MCF 10A (cell line): Measurements from ENCODE around the gene SNX18. TPM values are rescaled to one million over a fixed set of nuclear protein-coding genes. Genes with fewer than 3 reads are reported as not detected.

ENCODE experiments used
- BruUV-seq: library from RNA; stranded (reverse); fragments of 400-500 nt; replicated peaks from 2 replicates; lab custom pipeline; 2021; lab: Mats Ljungman, UMichigan
- CTCF ChIA-PET: fragments of 300-600 bp; sonication (Branson Sonifier 250); formaldehyde crosslinking; extraction: SDS; loops from one replicate; lab custom pipeline; 2021; ENCODE audit warnings: antibody characterized with exemption, inconsistent platforms; lab: Yijun Ruan, JAX
- POLR2A ChIA-PET: fragments of 300-600, 350-650 bp; sonication (Branson Sonifier 250); formaldehyde crosslinking; extraction: SDS; loops from one replicate; lab custom pipeline; 2020; ENCODE audit warnings: antibody characterized with exemption, inconsistent platforms; lab: Yijun Ruan, JAX
- DNase-seq: peaks from one replicate; pipeline ENCODE4 v3.0.0-alpha.2; 2018; ENCODE audit not compliant: unreplicated experiment
- H3K27ac Mint-ChIP-seq: one replicate; pipeline ENCODE4 v1.8.0; 2022; ENCODE audit warnings: mild to moderate bottlenecking, low read depth, mixed read lengths; ENCODE audit not compliant: unreplicated experiment
- H3K27me3 Mint-ChIP-seq: one replicate; pipeline ENCODE4 v1.8.0; 2022; ENCODE audit warnings: mixed read lengths; ENCODE audit not compliant: insufficient read depth, unreplicated experiment
- H3K36me3 Mint-ChIP-seq: one replicate; pipeline ENCODE4 v1.8.0; 2022; ENCODE audit warnings: mild to moderate bottlenecking, moderate library complexity, mixed read lengths; ENCODE audit not compliant: insufficient read depth, unreplicated experiment
- H3K4me1 Mint-ChIP-seq: one replicate; pipeline ENCODE4 v1.8.0; 2022; ENCODE audit warnings: mixed read lengths; ENCODE audit not compliant: insufficient read depth, unreplicated experiment
- H3K4me3 Mint-ChIP-seq: one replicate; pipeline ENCODE4 v1.8.0; 2022; ENCODE audit warnings: mild to moderate bottlenecking, moderate library complexity, mixed read lengths; ENCODE audit not compliant: unreplicated experiment
- H3K9me3 Mint-ChIP-seq: one replicate; pipeline ENCODE4 v1.8.0; 2022; ENCODE audit warnings: mixed read lengths; ENCODE audit not compliant: unreplicated experiment
- intact Hi-C: fragments of 100-400 bp; cut with micrococcal nuclease; formaldehyde crosslinking; loops from 2 replicates; pipeline ENCODE4 v1.14.1; 2022
- total RNA-seq: library from RNA; stranded (reverse); gene quantifications from 2 replicates; pipeline ENCODE4 v1.2.3, GENCODE V29; 2022
- TF ChIP-seq, protein P1 (sequence below): fragments of 200-600 bp; IDR thresholded peaks from one replicate; pipeline ENCODE4 v1.8.0; 2022; ENCODE audit warnings: antibody characterized with exemption, mild to moderate bottlenecking; ENCODE audit not compliant: unreplicated experiment

Gene SNX18
- total RNA-seq, 1 experiment from 2014 or later, result 10.0 TPM

DNA sequence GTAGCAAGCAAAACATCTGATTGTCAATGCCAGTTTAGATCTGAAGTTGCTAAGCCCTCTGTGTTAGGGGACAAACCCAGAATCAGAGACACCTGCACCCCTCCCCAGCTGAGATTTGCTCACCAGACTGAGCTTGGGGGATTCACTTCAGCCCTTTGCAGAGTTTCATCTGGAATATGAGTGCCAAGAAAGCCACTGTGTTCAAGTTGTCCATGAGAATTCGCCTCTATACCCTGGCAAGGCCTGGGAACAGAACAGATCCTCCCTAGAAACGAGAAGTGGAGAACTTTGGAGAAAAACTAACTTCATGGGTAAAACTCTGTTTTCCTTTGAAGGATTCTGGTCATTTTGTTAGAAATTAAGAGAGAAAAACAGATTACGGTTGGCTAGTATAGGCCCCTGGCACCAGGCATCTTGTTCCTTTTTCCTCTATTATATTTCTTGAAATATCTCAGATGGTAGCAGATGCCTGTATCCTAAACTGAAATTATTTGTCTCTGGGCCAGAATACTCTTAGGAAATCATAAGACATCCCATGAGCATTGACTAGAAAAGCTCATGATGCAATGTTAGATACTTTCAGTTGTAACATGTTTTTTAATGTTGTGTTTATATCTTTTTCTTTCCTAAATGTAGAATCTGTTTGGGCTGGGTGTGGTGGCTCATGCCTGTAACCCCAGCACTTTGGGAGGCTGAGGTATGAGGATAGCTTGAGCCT, 64.4 kb downstream of the SNX18 start:
- Mint-ChIP-seq H3K4me3 (no peak overlapping the region), H3K9me3 (no peaks in the 10 kb centered on the region), H3K27ac (no peak overlapping the region)

DNA sequence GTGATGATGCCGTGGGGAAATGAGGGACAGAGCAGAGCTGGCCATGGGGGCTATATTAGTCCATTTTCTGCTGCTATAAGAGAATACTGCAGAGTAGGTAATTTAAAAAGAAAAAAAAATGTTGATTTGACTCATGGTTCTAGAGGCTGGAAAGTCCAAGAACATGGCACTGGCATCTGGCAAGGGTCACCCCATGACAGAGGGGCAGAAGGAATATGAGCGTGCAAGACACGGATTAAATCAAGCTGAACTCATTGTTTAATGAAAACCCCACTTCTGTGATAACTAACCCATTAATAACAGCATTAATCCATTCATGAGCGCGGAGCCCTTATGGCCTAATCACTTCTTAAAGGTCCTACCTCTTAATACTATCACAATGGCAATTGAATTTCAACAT, 68.8 kb downstream of the SNX18 start:
- Mint-ChIP-seq H3K9me3 (no peaks in the 10 kb centered on the region), H3K4me3 (no peak overlapping the region), H3K4me1 (no peaks in the 10 kb centered on the region), H3K27ac (no peak overlapping the region), H3K36me3 (no peaks in the 10 kb centered on the region), H3K27me3 (no peaks in the 10 kb centered on the region)
- DNase-seq, result no peak
- ChIA-PET CTCF (no interaction called here), POLR2A (interaction anchor here (0.7 kb wide), 1 partner anchor 20 kb away, joined by 4 read pairs; no protein-coding TSS in a partner anchor)
- no TSS peak for BruUV-seq
- TF ChIP-seq, protein P1, sequence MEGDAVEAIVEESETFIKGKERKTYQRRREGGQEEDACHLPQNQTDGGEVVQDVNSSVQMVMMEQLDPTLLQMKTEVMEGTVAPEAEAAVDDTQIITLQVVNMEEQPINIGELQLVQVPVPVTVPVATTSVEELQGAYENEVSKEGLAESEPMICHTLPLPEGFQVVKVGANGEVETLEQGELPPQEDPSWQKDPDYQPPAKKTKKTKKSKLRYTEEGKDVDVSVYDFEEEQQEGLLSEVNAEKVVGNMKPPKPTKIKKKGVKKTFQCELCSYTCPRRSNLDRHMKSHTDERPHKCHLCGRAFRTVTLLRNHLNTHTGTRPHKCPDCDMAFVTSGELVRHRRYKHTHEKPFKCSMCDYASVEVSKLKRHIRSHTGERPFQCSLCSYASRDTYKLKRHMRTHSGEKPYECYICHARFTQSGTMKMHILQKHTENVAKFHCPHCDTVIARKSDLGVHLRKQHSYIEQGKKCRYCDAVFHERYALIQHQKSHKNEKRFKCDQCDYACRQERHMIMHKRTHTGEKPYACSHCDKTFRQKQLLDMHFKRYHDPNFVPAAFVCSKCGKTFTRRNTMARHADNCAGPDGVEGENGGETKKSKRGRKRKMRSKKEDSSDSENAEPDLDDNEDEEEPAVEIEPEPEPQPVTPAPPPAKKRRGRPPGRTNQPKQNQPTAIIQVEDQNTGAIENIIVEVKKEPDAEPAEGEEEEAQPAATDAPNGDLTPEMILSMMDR, result no peak
- intact Hi-C loops, result no loop called here

More for the DNA sequence above, 64.4 kb downstream of the SNX18 start:
- POLR2A ChIA-PET, result interaction anchor here (0.6 kb wide), 1 partner anchor 65 kb away, joined by 4 read pairs; no protein-coding TSS in a partner anchor
- BruUV-seq, result no TSS peak
- intact Hi-C loops, result no loop called here
- no peaks in the 10 kb centered on the region for H3K4me1 Mint-ChIP-seq
- CTCF ChIA-PET, result interaction anchor here (0.7 to 1.0 kb wide), 2 partner anchors 65 to 1109 kb away, joined by 3 to 4 read pairs; partner anchors contain the start of gene SNX18
- no peaks in the 10 kb centered on the region for H3K27me3 Mint-ChIP-seq
- H3K36me3 Mint-ChIP-seq, result no peaks in the 10 kb centered on the region
- TF ChIP-seq, protein P1, result no peak
- DNase-seq, result no peak

DNA sequence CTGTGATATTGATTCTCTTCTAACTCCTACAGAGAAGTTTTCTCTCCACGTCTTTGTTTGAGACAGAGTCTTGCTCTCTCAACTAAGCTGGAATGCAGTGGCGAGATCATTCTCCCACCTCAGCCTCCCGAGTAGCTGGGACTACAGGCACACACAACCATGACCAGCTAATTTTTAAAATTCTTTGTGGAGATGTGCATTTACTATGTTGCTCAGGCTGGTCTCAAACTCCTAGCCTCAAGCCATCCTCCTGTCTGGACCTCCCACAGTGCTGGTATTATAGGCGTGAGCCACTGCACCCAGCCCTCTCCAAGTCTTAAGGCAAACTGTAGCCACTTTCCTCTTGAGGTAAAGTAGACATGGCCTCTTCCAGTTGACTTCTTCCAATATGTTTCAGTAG, 72.2 kb downstream of the SNX18 start:
- CTCF ChIA-PET, result interaction anchor here (0.6 kb wide), 1 partner anchor 74 kb away, joined by 3 read pairs; no protein-coding TSS in a partner anchor
- Mint-ChIP-seq H3K4me3 (no peak overlapping the region), H3K27me3 (no peaks in the 10 kb centered on the region), H3K36me3 (no peaks in the 10 kb centered on the region), H3K27ac (no peak overlapping the region), H3K4me1 (no peaks in the 10 kb centered on the region), H3K9me3 (peaks cover 8% of the 10 kb centered on the region)
- BruUV-seq, result no TSS peak
- POLR2A ChIA-PET, result no interaction called here
- intact Hi-C loops, result no loop called here
- TF ChIP-seq, protein P1, result no peak
- no peak for DNase-seq

DNA sequence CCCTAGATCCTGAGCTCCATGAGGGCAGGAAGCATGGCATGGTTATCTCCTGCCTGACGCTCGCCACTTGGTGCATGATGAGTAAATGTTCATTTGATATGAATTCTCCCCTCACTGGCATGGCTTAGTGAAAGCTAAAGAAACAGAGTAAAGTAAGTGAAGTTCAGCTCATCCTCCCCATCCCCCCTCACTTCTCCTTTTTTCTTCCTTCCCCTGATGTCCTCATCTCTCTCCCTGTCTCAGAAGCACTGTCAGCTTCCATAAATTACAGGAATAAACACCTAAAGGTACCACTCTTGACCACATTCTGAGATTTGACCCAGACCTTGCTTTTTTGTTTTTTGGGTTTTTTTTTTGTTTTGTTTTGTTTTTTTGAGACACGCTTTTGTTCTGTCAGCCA, 73.3 kb downstream of the SNX18 start:
- intact Hi-C loops, result no loop called here
- Mint-ChIP-seq H3K36me3 (no peaks in the 10 kb centered on the region), H3K4me3 (no peak overlapping the region), H3K4me1 (no peaks in the 10 kb centered on the region), H3K27me3 (no peaks in the 10 kb centered on the region), H3K27ac (no peak overlapping the region), H3K9me3 (peaks cover 8% of the 10 kb centered on the region)
- DNase-seq, result no peak
- POLR2A ChIA-PET, result interaction anchor here (0.6 kb wide), 2 partner anchors 58 to 489 kb away, joined by 3 read pairs; no protein-coding TSS in a partner anchor
- TF ChIP-seq, protein P1, result no peak
- CTCF ChIA-PET, result no interaction called here
- BruUV-seq, result no TSS peak
